ENCODE data around the gene NTHL1.

- TF ChIP-seq POLR2A (IDR thresholded peaks at IDR 0.05) (no peak), CTCF (IDR thresholded peaks at IDR 0.05) (no peak), POLR2AphosphoS5 (IDR thresholded peaks at IDR 0.05) (no peak)
Measured at GRCh38 chr16:2031081-2031577, 16.5 kb downstream of the NTHL1 start.
